GM19395 (cell line): Measurements from ENCODE around the gene DOCK3.
"Not testable (repeated sequence)": the region's sequence is repeated elsewhere in the genome, so short reads cannot be mapped to it uniquely, and the experiment has no call there.

Experiments
- ATAC-seq: cut with Tn5 transposase; IDR thresholded peaks from one replicate; pipeline ENCODE4 v1.9.1; 2021; ENCODE audit warnings: mild to moderate bottlenecking, moderate library complexity; ENCODE audit not compliant: unreplicated experiment

DOCK3 gene

GRCh38 chr3:51381333-51381705, 706.6 kb downstream of the DOCK3 start:
- ATAC-seq: no peak

- ATAC-seq: no peak
These were observed 707.5 kb downstream of the DOCK3 start for GRCh38 chr3:51382076-51382745.

GRCh38 chr3:51382947-51383578, 708.3 kb downstream of the DOCK3 start:
- ATAC-seq: no peak

GRCh38 chr3:51384055-51384725, 709.5 kb downstream of the DOCK3 start:
- peak; percentile 25 for ATAC-seq

GRCh38 chr3:51384726-51385473, 710.2 kb downstream of the DOCK3 start, which contains the start of gene MANF:
MANF (plus strand) TSS chr3:51385291; CDS start chr3:51385343, 52 bp downstream.
- peak; percentile 92 for ATAC-seq

GRCh38 chr3:51385621-51386091, 710.9 kb downstream of the DOCK3 start:
- no peak for ATAC-seq

GRCh38 chr3:51386159-51386851, 711.6 kb downstream of the DOCK3 start:
- ATAC-seq: no peak

- no peak for ATAC-seq
These were observed 712.1 kb downstream of the DOCK3 start for GRCh38 chr3:51386852-51387229.

GRCh38 chr3:51387281-51387680, 712.6 kb downstream of the DOCK3 start:
- ATAC-seq: not testable (repeated sequence)

- no peak for ATAC-seq
These were observed 713.7 kb downstream of the DOCK3 start for GRCh38 chr3:51388286-51389029.

GRCh38 chr3:51389423-51390183, 714.9 kb downstream of the DOCK3 start:
- ATAC-seq: no peak

GRCh38 chr3:51390246-51391074, 715.7 kb downstream of the DOCK3 start:
- ATAC-seq: peak; percentile 15

GRCh38 chr3:51391075-51391565, 716.4 kb downstream of the DOCK3 start, which contains the start of gene RBM15B:
RBM15B (plus strand) TSS chr3:51391285; CDS start chr3:51391400, 115 bp downstream.
- ATAC-seq: peak; percentile 91

- ATAC-seq: peak; percentile 13
These were observed 717.0 kb downstream of the DOCK3 start for GRCh38 chr3:51391566-51392354.

- ATAC-seq: no peak
These were observed 717.8 kb downstream of the DOCK3 start for GRCh38 chr3:51392355-51393133.

- ATAC-seq: no peak
These were observed 718.4 kb downstream of the DOCK3 start for GRCh38 chr3:51393134-51393495.

- ATAC-seq: no peak
These were observed 718.8 kb downstream of the DOCK3 start for GRCh38 chr3:51393564-51393963.
